UCSD-AML1 (cell line): ENCODE measurements around the gene COL13A1.

Source experiments
- DNase-seq: peaks from one replicate; lab custom pipeline; 2025; ENCODE audit not compliant: unreplicated experiment; lab: John Stamatoyannopoulos, UW

COL13A1 gene

GRCh38 chr10:69960988-69961880 is 159.5 kb downstream of the COL13A1 start:
- DNase-seq = no peak

- DNase-seq = peak; percentile 54
Observed at GRCh38 chr10:69961881-69962745, 160.4 kb downstream of the COL13A1 start.

- DNase-seq = no peak
Observed at GRCh38 chr10:69962746-69963135, 161.0 kb downstream of the COL13A1 start.

- no peak for DNase-seq
Observed at GRCh38 chr10:69963178-69963834, 161.6 kb downstream of the COL13A1 start.

GRCh38 chr10:69963835-69964710 is 162.4 kb downstream of the COL13A1 start:
- no peak for DNase-seq

- no peak for DNase-seq
Observed at GRCh38 chr10:69965086-69965485, 163.4 kb downstream of the COL13A1 start.

- DNase-seq = no peak
Observed at GRCh38 chr10:69965919-69966662, 164.4 kb downstream of the COL13A1 start.

- peak; percentile 54 for DNase-seq
Observed at GRCh38 chr10:69968830-69969229, 167.1 kb downstream of the COL13A1 start.

GRCh38 chr10:69969977-69970376 is 168.3 kb downstream of the COL13A1 start:
- DNase-seq = no peak

GRCh38 chr10:69972981-69973397 is 171.3 kb downstream of the COL13A1 start:
- DNase-seq = no peak

GRCh38 chr10:69973678-69974077 is 172.0 kb downstream of the COL13A1 start:
- DNase-seq = no peak

- no peak for DNase-seq
Observed at GRCh38 chr10:69974551-69975155, 172.9 kb downstream of the COL13A1 start.

GRCh38 chr10:69976795-69977546 is 175.3 kb downstream of the COL13A1 start:
- DNase-seq = peak; percentile 55

- DNase-seq = no peak
Observed at GRCh38 chr10:69979174-69979573, 177.5 kb downstream of the COL13A1 start.

GRCh38 chr10:69980672-69981071 is 179.0 kb downstream of the COL13A1 start:
- DNase-seq = no peak

- no peak for DNase-seq
Observed at GRCh38 chr10:69988094-69988493, 186.4 kb downstream of the COL13A1 start.

- DNase-seq = no peak
Observed at GRCh38 chr10:69991151-69991550, 189.4 kb downstream of the COL13A1 start.

GRCh38 chr10:69994262-69994661 is 192.6 kb downstream of the COL13A1 start:
- DNase-seq = peak; percentile 35

GRCh38 chr10:69996611-69997010 is 194.9 kb downstream of the COL13A1 start:
- no peak for DNase-seq
